PC-3 (cell line): ENCODE measurements around the gene FILIP1L. TPM values are rescaled to one million over a fixed set of nuclear protein-coding genes. Genes with fewer than 3 reads are reported as not detected.

Experiments used
- ATAC-seq: fragments of 200-7000 bp; cut with Tn5 transposase; 2 replicates; pipeline ENCODE4 v1.9.1; 2020; ENCODE audit warnings: mild to moderate bottlenecking, moderate library complexity
- BruUV-seq: library from RNA; stranded (reverse); fragments of 400-500 nt; replicated peaks from 2 replicates; lab custom pipeline; 2021; lab: Mats Ljungman, UMichigan
- CTCF ChIA-PET: fragments of 300-600 bp; sonication (Branson Sonifier 250); formaldehyde crosslinking; loops from one replicate; lab custom pipeline; 2022; ENCODE audit warnings: antibody characterized with exemption; lab: Charles Lee
- POLR2A ChIA-PET: fragments of 300-600 bp; sonication (Branson Sonifier 250); formaldehyde crosslinking; loops from one replicate; lab custom pipeline; 2022; ENCODE audit warnings: antibody characterized with exemption; ENCODE audit not compliant: unreplicated experiment; lab: Charles Lee
- DNase-seq: peaks from one replicate; pipeline ENCODE4 v3.0.0-alpha.2; 2015
- H2AFZ ChIP-seq: fragments of 300-600 bp; sonication (generic); 2 replicates; pipeline ENCODE4 v1.6.0; 2016; ENCODE audit warnings: antibody characterized with exemption, low read length
- H3F3A ChIP-seq: fragments of 300-600 bp; sonication (generic); one replicate; pipeline ENCODE4 v1.6.0; 2017; ENCODE audit warnings: antibody characterized with exemption, low read length, control low read depth, mild to moderate bottlenecking; ENCODE audit not compliant: unreplicated experiment
- H3K27ac ChIP-seq: fragments of 300-600 bp; sonication (generic); 2 replicates; pipeline ENCODE4 v1.5.1; 2016; ENCODE audit warnings: mild to moderate bottlenecking, low read length
- H3K27me3 ChIP-seq: fragments of 300-600 bp; sonication (generic); 2 replicates; pipeline ENCODE4 v1.6.1; 2016; ENCODE audit warnings: low read length, mixed read lengths
- H3K36me3 ChIP-seq: fragments of 300-600 bp; sonication (generic); 2 replicates; pipeline ENCODE4 v1.6.1; 2016; ENCODE audit warnings: low read depth, mixed run types, low read length, mixed read lengths
- H3K4me1 ChIP-seq: fragments of 300-600 bp; sonication (generic); 2 replicates; pipeline ENCODE4 v1.5.1; 2016; ENCODE audit warnings: low read length; ENCODE audit not compliant: insufficient read depth
- H3K4me2 ChIP-seq: fragments of 300-600 bp; sonication (generic); 2 replicates; pipeline ENCODE4 v1.6.0; 2016; ENCODE audit warnings: low read length
- H3K4me3 ChIP-seq: fragments of 300-600 bp; sonication (generic); 2 replicates; pipeline ENCODE4 v1.5.1; 2016; ENCODE audit warnings: mild to moderate bottlenecking, low read length, mixed read lengths
- H3K79me2 ChIP-seq: fragments of 300-600 bp; sonication (generic); 2 replicates; pipeline ENCODE4 v1.6.1; 2017; ENCODE audit warnings: low read length, mixed read lengths
- H3K9ac ChIP-seq: fragments of 300-600 bp; sonication (generic); 2 replicates; pipeline ENCODE4 v1.6.0; 2016; ENCODE audit warnings: mild to moderate bottlenecking, low read length
- H3K9me2 ChIP-seq: fragments of 300-600 bp; sonication (generic); replicated peaks from 2 replicates; pipeline ENCODE4 v1.6.1; 2016; ENCODE audit warnings: mixed run types, low read length, mixed read lengths
- H3K9me3 ChIP-seq: fragments of 300-600 bp; sonication (generic); 2 replicates; pipeline ENCODE4 v1.6.1; 2016; ENCODE audit warnings: low read length, mixed read lengths
- H4K20me1 ChIP-seq: fragments of 300-600 bp; sonication (generic); 2 replicates; pipeline ENCODE4 v1.6.1; 2016; ENCODE audit warnings: low read length, mixed read lengths
- CTCF ChIP-seq: fragments of 300-600 bp; sonication (generic); conservative IDR thresholded peaks from 2 replicates; pipeline ENCODE4 v1.5.1; 2017; ENCODE audit warnings: antibody characterized with exemption, low read depth, mild to moderate bottlenecking, low read length
- EZH2 ChIP-seq: fragments of 300-600 bp; sonication (generic); IDR thresholded peaks from one replicate; pipeline ENCODE4 v1.6.1; 2017; ENCODE audit warnings: antibody characterized with exemption, mild to moderate bottlenecking, low read length; ENCODE audit not compliant: unreplicated experiment
- EZH2phosphoT487 ChIP-seq: fragments of 300-600 bp; sonication (generic); IDR thresholded peaks from 2 replicates; pipeline ENCODE4 v1.6.1; 2018; ENCODE audit warnings: mild to moderate bottlenecking, antibody characterized with exemption, low read length, borderline replicate concordance
- intact Hi-C: fragments of 100-400 bp; cut with micrococcal nuclease; formaldehyde crosslinking; loops from 2 replicates; pipeline ENCODE4 v1.9.0; 2023
- total RNA-seq: library from RNA; depleted of rRNA; stranded (reverse); fragments of >200 nt; gene quantifications from 2 replicates; pipeline ENCODE4 v1.2.3, GENCODE V29; 2014

The FILIP1L gene
- total RNA-seq, 1 experiment from 2014 or later, result not detected

GRCh38 chr3:100005665-100006393 is 108.5 kb downstream of the FILIP1L start:
- no peak for DNase-seq
- no peak overlapping the region for H3K27ac ChIP-seq
- H3K9ac ChIP-seq, result no peak overlapping the region
- H3K4me1 ChIP-seq, result peaks cover 39% of the 10 kb centered on the region
- no peaks in the 10 kb centered on the region for H3K9me2 ChIP-seq
- H3K4me3 ChIP-seq, result no peak overlapping the region
- intact Hi-C loops, result loop anchor here (5.0 kb wide), 1 partner anchor 149 kb away; no protein-coding TSS in a partner anchor
- H2AFZ ChIP-seq, result no peak overlapping the region
- no peaks in the 10 kb centered on the region for H3K9me3 ChIP-seq
- H4K20me1 ChIP-seq, result no peaks in the 10 kb centered on the region
- BruUV-seq, result no TSS peak
- peaks cover 12% of the 10 kb centered on the region; the same call in 1 of the 2 replicates for H3K79me2 ChIP-seq
- H3F3A ChIP-seq, result no peaks in the 10 kb centered on the region
- H3K4me2 ChIP-seq, result no peak overlapping the region
- H3K27me3 ChIP-seq, result no peaks in the 10 kb centered on the region
- no peak for ATAC-seq
- no peak for TF ChIP-seq EZH2phosphoT487
- no peak for TF ChIP-seq EZH2
- no peaks in the 10 kb centered on the region; the same call in 1 of the 2 replicates for H3K36me3 ChIP-seq
- ChIA-PET CTCF (interaction anchor here (0.6 to 1.4 kb wide), 6 partner anchors 35 to 174 kb away, joined by 3 to 8 read pairs (median 4); no protein-coding TSS in a partner anchor), POLR2A (no interaction called here)

DNA sequence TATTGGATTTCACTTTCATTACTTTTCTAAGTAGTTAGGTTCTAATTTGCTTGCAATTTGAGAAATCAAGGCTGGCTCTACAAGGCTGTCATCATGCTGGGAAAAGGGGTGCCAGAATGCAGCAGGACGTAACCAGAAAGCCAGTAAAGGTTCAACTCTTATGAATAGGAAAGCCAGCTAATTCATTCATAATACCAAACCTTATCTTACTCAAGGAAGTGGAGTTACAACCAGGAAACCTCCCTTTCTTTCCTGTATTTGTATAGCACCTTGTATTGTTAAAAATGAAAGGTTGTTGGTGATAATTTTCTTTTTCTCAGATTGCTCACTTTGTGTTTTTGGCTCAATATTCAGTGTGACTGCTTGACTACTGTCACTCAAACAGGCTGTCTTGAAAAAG is 109.4 kb downstream of the FILIP1L start:
- Histone ChIP-seq H3K36me3 (no peaks in the 10 kb centered on the region), H3K27ac (no peak overlapping the region), H3K4me1 (peaks cover 39% of the 10 kb centered on the region), H3K4me3 (no peak overlapping the region), H3F3A (no peaks in the 10 kb centered on the region), H3K9ac (no peak overlapping the region), H3K79me2 (peaks cover 12% of the 10 kb centered on the region; the same call in 1 of the 2 replicates), H2AFZ (no peak overlapping the region), H4K20me1 (no peaks in the 10 kb centered on the region), H3K4me2 (no peak overlapping the region), H3K9me3 (no peaks in the 10 kb centered on the region), H3K27me3 (no peaks in the 10 kb centered on the region), H3K9me2 (no peaks in the 10 kb centered on the region)
- CTCF ChIA-PET, result no interaction called here
- intact Hi-C loops, result loop anchor here (5.0 kb wide), 1 partner anchor 148 kb away; no protein-coding TSS in a partner anchor
- no peak for ATAC-seq
- BruUV-seq, result no TSS peak
- TF ChIP-seq EZH2phosphoT487 (no peak), CTCF (no peak), EZH2 (no peak)
- DNase-seq, result no peak
- POLR2A ChIA-PET, result no interaction called here

- Histone ChIP-seq H3F3A (no peaks in the 10 kb centered on the region), H3K36me3 (no peaks in the 10 kb centered on the region), H3K4me3 (no peak overlapping the region), H4K20me1 (no peaks in the 10 kb centered on the region), H2AFZ (no peak overlapping the region), H3K79me2 (peaks cover 12% of the 10 kb centered on the region; the same call in 1 of the 2 replicates), H3K27me3 (no peaks in the 10 kb centered on the region), H3K9me3 (no peaks in the 10 kb centered on the region), H3K9me2 (no peaks in the 10 kb centered on the region), H3K9ac (no peak overlapping the region), H3K27ac (no peak overlapping the region), H3K4me2 (peak overlapping the region; percentile 37), H3K4me1 (peaks cover 39% of the 10 kb centered on the region)
- no peak for ATAC-seq
- BruUV-seq, result no TSS peak
- intact Hi-C loops, result loop anchor here (2.0 kb wide), 1 partner anchor 43 kb away; no protein-coding TSS in a partner anchor
- ChIA-PET POLR2A (no interaction called here), CTCF (no interaction called here)
- no peak for DNase-seq
- TF ChIP-seq EZH2 (no peak), CTCF (no peak), EZH2phosphoT487 (no peak)
Measured at GRCh38 chr3:100003609-100004503, 110.4 kb downstream of the FILIP1L start.
